Measurements from ENCODE around the gene NEURL4.

Gene NEURL4

DNA sequence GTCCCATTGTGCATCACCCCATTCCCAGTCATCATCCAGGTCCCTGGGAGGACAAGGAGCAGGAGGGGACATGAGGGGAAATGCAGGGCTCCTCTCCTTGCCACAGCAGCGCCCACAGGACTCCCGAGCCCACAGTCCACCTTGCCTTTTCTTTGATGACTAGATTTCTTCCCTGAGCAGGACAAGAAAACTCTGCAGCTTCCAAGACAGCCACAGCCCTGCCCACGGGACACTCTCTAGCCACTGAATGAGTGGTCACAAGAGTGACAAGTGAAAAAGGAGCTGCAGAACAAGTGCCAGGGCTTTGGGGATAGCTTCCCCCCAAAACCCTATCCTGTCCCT is 4.7 kb downstream of the NEURL4 start:
- Histone ChIP-seq H3K4me3 (ENCODE audit: low read length) (no peak overlapping the region), H3K36me3 (ENCODE audit: control insufficient read depth, insufficient read depth, low read length) (peaks cover 42% of the 10 kb centered on the region), H3K27ac (ENCODE audit: low read length) (no peak overlapping the region), H3K4me1 (ENCODE audit: control insufficient read depth, insufficient read depth, low read length) (no peaks in the 10 kb centered on the region), H3K27me3 (ENCODE audit: control insufficient read depth, insufficient read depth, low read length) (no peaks in the 10 kb centered on the region), H3K9me3 (ENCODE audit: control insufficient read depth, insufficient read depth, low read length) (no peaks in the 10 kb centered on the region)
- no peak for DNase-seq (ENCODE audit: low read depth, low spot score)
- no CpG with 5 or more reads among the region's 3 CpGs for WGBS (ENCODE audit: insufficient coverage, insufficient read length)

GRCh38 chr17:7323731-7324437 is 5.3 kb downstream of the NEURL4 start:
- H3K27me3 ChIP-seq (ENCODE audit: control insufficient read depth, insufficient read depth, low read length) = no peaks in the 10 kb centered on the region
- peaks cover 44% of the 10 kb centered on the region for H3K36me3 ChIP-seq (ENCODE audit: control insufficient read depth, insufficient read depth, low read length)
- no peaks in the 10 kb centered on the region for H3K9me3 ChIP-seq (ENCODE audit: control insufficient read depth, insufficient read depth, low read length)
- no peak overlapping the region for H3K27ac ChIP-seq (ENCODE audit: low read length)
- H3K4me1 ChIP-seq (ENCODE audit: control insufficient read depth, insufficient read depth, low read length) = no peaks in the 10 kb centered on the region
- no peak overlapping the region for H3K4me3 ChIP-seq (ENCODE audit: low read length)
- WGBS (ENCODE audit: insufficient coverage, insufficient read length) = no CpG with 5 or more reads among the region's 39 CpGs
- no peak for DNase-seq (ENCODE audit: low read depth, low spot score)

DNA sequence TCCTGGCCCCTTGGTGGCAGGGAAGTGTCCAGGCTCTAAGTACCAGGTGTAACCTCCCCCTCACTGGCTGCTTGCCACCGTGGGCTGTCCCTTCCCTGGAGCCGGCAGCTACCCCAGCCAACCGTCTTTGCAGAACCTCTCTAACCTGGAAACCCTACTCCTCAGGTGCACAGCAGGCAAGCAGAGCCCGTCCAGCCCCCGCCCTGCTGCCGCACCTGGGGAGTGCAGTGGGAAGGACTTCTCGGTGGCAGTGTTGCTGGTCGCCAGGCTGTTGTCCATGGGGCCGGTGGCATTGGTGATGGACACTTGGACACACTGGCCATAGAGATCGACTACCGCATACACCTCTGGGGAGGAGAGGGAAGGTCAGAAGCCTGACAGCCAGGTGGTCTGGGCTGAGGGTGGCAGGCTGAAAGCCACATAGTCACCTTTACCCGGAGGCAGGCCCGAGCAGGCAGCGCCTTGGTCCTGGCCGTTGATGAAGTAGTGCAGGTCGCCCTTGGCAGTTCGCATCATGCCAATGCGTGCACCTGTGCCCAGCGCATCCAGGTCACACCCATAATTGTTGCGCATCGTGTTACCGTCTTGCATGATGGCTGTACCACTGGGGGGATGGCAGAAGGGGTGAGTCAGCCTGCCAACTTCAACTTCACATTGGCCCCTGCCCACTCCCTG is 6.5 kb downstream of the NEURL4 start:
- Histone ChIP-seq H3K27ac (ENCODE audit: low read length) (no peak overlapping the region), H3K36me3 (ENCODE audit: control insufficient read depth, insufficient read depth, low read length) (peaks cover 55% of the 10 kb centered on the region), H3K27me3 (ENCODE audit: control insufficient read depth, insufficient read depth, low read length) (no peaks in the 10 kb centered on the region), H3K9me3 (ENCODE audit: control insufficient read depth, insufficient read depth, low read length) (no peaks in the 10 kb centered on the region), H3K4me1 (ENCODE audit: control insufficient read depth, insufficient read depth, low read length) (no peaks in the 10 kb centered on the region), H3K4me3 (ENCODE audit: low read length) (no peak overlapping the region)
- no peak for DNase-seq (ENCODE audit: low read depth, low spot score)
- WGBS (ENCODE audit: insufficient coverage, insufficient read length) = no CpG with 5 or more reads among the region's 22 CpGs

GRCh38 chr17:7321466-7321865 is 7.7 kb downstream of the NEURL4 start:
- Histone ChIP-seq H3K4me1 (ENCODE audit: control insufficient read depth, insufficient read depth, low read length) (no peaks in the 10 kb centered on the region), H3K36me3 (ENCODE audit: control insufficient read depth, insufficient read depth, low read length) (peaks cover 61% of the 10 kb centered on the region), H3K9me3 (ENCODE audit: control insufficient read depth, insufficient read depth, low read length) (no peaks in the 10 kb centered on the region), H3K27ac (ENCODE audit: low read length) (no peak overlapping the region), H3K27me3 (ENCODE audit: control insufficient read depth, insufficient read depth, low read length) (no peaks in the 10 kb centered on the region), H3K4me3 (ENCODE audit: low read length) (no peak overlapping the region)
- no peak for DNase-seq (ENCODE audit: low read depth, low spot score)
- WGBS (ENCODE audit: insufficient coverage, insufficient read length) = no CpG with 5 or more reads among the region's 15 CpGs

DNA sequence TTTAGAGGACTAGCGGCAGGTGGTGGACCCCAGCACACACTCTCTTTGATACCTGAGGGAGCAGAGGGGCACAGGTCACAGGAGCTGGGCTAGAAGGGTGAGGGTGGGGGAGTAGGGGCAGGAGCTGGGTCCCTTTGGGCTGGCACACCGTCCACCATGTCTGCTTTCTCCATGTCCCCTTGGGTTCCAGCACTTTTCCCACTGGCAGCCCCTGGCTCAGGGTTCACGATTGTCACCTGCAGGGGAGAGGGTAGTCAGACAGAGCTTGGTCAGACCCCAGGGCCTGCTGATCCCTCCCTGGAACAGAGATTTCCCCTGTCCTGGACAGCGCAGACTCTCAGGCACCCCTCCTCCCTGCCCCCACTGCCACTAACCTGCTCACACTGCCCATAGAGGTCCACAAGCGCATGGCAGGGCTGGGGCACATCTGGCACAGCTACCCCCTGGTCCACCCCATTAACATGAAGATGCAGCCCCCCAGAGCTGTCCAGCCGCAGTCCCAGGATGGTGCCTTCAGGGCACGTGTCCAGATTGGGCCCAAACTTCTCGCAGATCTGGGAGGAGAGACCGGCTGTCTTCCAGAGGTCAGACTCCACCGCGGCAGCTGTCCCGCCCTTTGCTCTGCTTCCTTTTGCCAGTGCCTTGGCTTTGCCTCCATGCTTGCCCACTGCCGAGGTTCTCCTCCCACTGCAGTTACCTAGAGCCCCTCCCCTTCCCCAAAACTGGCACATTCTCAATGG is 10.8 kb downstream of the NEURL4 start:
- no peaks in the 10 kb centered on the region for H3K27me3 ChIP-seq (ENCODE audit: control insufficient read depth, insufficient read depth, low read length)
- H3K27ac ChIP-seq (ENCODE audit: low read length) = no peak overlapping the region
- H3K4me1 ChIP-seq (ENCODE audit: control insufficient read depth, insufficient read depth, low read length) = peaks cover 3% of the 10 kb centered on the region; the same call in 1 of the 2 replicates
- no peak for DNase-seq (ENCODE audit: low read depth, low spot score)
- H3K36me3 ChIP-seq (ENCODE audit: control insufficient read depth, insufficient read depth, low read length) = peaks cover 52% of the 10 kb centered on the region
- no peaks in the 10 kb centered on the region for H3K9me3 ChIP-seq (ENCODE audit: control insufficient read depth, insufficient read depth, low read length)
- H3K4me3 ChIP-seq (ENCODE audit: low read length) = no peak overlapping the region
- WGBS (ENCODE audit: insufficient coverage, insufficient read length) = no CpG with 5 or more reads among the region's 13 CpGs

- peaks cover 3% of the 10 kb centered on the region; the same call in 1 of the 2 replicates for H3K4me1 ChIP-seq (ENCODE audit: control insufficient read depth, insufficient read depth, low read length)
- H3K9me3 ChIP-seq (ENCODE audit: control insufficient read depth, insufficient read depth, low read length) = no peaks in the 10 kb centered on the region
- H3K27me3 ChIP-seq (ENCODE audit: control insufficient read depth, insufficient read depth, low read length) = no peaks in the 10 kb centered on the region
- no peak for DNase-seq (ENCODE audit: low read depth, low spot score)
- H3K4me3 ChIP-seq (ENCODE audit: low read length) = no peak overlapping the region
- H3K36me3 ChIP-seq (ENCODE audit: control insufficient read depth, insufficient read depth, low read length) = peaks cover 50% of the 10 kb centered on the region
- no peak overlapping the region for H3K27ac ChIP-seq (ENCODE audit: low read length)
- no CpG with 5 or more reads among the region's 16 CpGs for WGBS (ENCODE audit: insufficient coverage, insufficient read length)
Measured at GRCh38 chr17:7317161-7317803, 11.9 kb downstream of the NEURL4 start.

- DNase-seq (ENCODE audit: low read depth, low spot score) = no peak
- WGBS (ENCODE audit: insufficient coverage, insufficient read length) = no CpG with 5 or more reads among the region's 30 CpGs
- Histone ChIP-seq H3K27me3 (ENCODE audit: control insufficient read depth, insufficient read depth, low read length) (no peaks in the 10 kb centered on the region), H3K9me3 (ENCODE audit: control insufficient read depth, insufficient read depth, low read length) (no peaks in the 10 kb centered on the region), H3K4me3 (ENCODE audit: low read length) (peak overlapping the region; percentile 72; the same call in 1 of the 2 replicates), H3K4me1 (ENCODE audit: control insufficient read depth, insufficient read depth, low read length) (peaks cover 3% of the 10 kb centered on the region; the same call in 1 of the 2 replicates), H3K27ac (ENCODE audit: low read length) (no peak overlapping the region), H3K36me3 (ENCODE audit: control insufficient read depth, insufficient read depth, low read length) (peaks cover 47% of the 10 kb centered on the region)
Measured at GRCh38 chr17:7315570-7316235, 13.4 kb downstream of the NEURL4 start.

DNA sequence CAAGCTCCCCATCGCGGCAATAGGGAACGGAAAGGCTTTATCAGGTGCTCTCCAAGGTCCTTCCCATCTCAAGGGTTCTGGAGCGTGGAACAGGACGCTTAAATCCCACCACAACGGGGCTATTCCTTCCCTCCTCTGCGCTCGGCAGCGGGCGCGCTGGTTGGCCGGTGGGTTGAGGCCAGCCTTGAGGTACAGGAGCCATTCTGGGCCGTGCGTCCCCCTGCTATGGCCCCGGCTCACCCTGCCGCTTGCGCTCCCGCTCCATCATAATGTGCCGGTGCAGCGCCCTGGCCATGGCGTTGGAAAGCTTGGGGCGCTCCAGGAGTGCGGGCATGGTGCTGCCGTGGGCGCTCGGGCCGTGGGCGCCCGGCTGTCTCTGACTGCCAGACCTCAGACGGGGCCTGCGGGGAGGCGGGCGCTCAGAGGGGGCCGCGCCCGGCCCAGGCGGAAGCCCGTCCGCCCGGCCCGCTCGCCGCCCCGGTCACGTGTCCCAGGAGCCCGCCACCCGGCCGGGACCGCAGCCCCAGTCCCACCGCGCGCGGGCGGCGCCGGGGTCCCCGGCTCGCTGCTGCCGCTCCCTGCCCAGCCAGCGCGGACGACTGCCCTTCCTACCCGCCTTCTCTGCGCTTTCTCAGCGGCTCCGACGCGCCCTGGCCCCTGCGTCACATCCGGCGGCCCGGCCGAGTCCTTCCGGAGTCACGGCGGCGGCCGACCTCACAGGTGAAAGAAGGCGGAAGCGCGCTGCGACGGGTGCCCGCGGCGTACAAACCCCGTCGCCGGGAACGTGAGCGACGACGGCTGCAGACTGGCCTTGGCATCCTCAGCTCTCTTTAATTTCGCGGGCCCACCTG is 14.2 kb downstream of the NEURL4 start, which contains the start of gene GPS2:
Gene GPS2 (minus strand): TSS at position 642 of the 851 bp plus-strand sequence. CDS start 308 bp downstream, at position 334.
- Histone ChIP-seq H3K36me3 (ENCODE audit: control insufficient read depth, insufficient read depth, low read length) (peaks cover 48% of the 10 kb centered on the region), H3K9me3 (ENCODE audit: control insufficient read depth, insufficient read depth, low read length) (no peaks in the 10 kb centered on the region), H3K4me1 (ENCODE audit: control insufficient read depth, insufficient read depth, low read length) (peaks cover 3% of the 10 kb centered on the region; the same call in 1 of the 2 replicates), H3K27me3 (ENCODE audit: control insufficient read depth, insufficient read depth, low read length) (no peaks in the 10 kb centered on the region), H3K4me3 (ENCODE audit: low read length) (peak within 1 kb of the TSS; percentile 72), H3K27ac (ENCODE audit: low read length) (no peak within 1 kb of the TSS)
- WGBS (ENCODE audit: insufficient coverage, insufficient read length) = no CpG with 5 or more reads among the region's 95 CpGs
- DNase-seq (ENCODE audit: low read depth, low spot score) = no peak

DNA sequence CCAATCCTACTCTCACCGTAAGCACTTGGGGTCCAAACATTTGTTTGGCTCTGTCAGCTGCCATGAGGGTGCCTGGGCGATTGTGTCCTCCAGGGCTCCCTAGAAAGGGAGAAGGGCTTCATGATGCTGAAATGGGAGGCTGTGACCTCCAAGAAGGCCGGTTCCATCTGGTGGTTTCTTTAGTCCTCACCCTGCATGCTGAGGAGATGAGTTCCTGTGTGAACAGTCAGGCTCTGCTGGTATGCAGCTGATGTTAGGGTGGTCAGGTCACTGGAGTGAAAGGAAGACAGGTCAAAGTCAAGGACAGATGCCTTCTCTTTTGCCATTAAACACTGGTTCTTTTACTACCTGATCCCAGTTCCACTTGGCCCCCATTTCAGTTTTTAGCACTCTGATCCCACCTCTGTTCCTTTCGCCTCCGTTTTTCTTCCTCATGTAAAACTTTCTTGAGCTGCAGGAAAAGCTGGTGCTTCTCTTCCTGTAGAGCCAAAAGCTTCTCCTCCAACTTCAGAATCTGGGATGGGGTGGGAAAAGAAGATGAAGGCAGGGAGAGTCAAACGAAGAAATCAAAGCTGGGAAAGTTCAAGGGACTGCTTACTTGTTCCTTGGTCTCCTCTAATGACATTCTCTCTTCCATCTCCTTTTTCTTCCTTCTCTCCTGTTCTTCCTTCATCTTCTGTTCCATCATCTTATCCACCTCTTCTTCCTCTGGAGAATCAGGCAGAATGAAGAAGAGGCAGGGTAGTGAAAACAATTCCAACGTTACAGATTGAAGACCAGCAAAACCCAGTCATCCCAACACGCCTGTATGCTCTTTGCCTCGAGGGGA is 15.0 kb downstream of the NEURL4 start:
- H3K9me3 ChIP-seq (ENCODE audit: control insufficient read depth, insufficient read depth, low read length) = no peaks in the 10 kb centered on the region
- no peak for DNase-seq (ENCODE audit: low read depth, low spot score)
- peak overlapping the region; percentile 72; the same call in 1 of the 2 replicates for H3K4me3 ChIP-seq (ENCODE audit: low read length)
- H3K36me3 ChIP-seq (ENCODE audit: control insufficient read depth, insufficient read depth, low read length) = peaks cover 53% of the 10 kb centered on the region
- H3K27ac ChIP-seq (ENCODE audit: low read length) = no peak overlapping the region
- no CpG with 5 or more reads among the region's 9 CpGs for WGBS (ENCODE audit: insufficient coverage, insufficient read length)
- H3K27me3 ChIP-seq (ENCODE audit: control insufficient read depth, insufficient read depth, low read length) = no peaks in the 10 kb centered on the region
- H3K4me1 ChIP-seq (ENCODE audit: control insufficient read depth, insufficient read depth, low read length) = peaks cover 3% of the 10 kb centered on the region; the same call in 1 of the 2 replicates

All from iPS DF 6.9 (cell line).